Stimulated activated CD4-positive, alpha-beta T cell treated with anti-CD3 and anti-CD28 coated beads, Interleukin-2, amount 100 ng/mL, for 48 hours (primary cell): ENCODE data around the gene PRSS21.

ENCODE experiments used
- DNase-seq, 2 donors: peaks; one replicate each; pipeline ENCODE4 v3.0.0-alpha.2; 2020

PRSS21 gene

DNA sequence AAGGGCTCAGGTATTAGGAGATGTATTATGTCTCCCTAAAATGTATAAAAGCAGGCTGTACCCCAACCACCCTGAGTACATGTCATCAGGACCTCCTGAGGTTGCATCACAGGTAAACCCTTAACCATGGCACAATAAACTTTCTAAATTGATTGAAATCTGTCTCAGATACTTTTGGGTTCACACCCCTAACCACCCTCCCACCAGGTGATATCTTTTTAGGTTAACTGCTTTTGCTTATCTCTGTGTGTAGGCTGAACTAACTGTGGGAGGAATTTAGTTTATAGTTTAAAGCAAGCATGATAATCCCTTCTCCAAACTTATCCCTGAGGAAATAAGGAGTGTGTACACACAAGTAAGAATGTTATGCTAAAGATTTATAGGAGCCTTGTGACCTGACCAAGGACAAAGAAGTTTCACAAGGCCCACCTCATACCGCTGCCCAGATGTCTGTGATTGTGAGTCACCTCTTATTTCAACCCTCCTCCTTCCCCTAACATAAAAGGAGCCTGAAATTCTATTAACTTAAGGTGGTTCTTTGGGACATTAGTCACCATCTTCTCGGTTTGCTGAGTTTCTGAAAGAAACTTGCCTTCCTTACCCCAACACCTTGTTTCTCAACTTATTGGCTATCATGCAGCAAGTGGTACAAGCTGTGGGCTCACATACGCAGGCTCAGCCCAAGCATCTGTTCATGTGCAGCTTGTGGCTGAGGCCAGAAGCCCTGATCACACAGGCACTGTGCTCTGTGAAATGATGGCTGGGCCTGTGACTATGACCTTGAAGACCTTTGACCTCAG, 29.7 kb downstream of the PRSS21 start:
- DNase-seq = no peak

DNA sequence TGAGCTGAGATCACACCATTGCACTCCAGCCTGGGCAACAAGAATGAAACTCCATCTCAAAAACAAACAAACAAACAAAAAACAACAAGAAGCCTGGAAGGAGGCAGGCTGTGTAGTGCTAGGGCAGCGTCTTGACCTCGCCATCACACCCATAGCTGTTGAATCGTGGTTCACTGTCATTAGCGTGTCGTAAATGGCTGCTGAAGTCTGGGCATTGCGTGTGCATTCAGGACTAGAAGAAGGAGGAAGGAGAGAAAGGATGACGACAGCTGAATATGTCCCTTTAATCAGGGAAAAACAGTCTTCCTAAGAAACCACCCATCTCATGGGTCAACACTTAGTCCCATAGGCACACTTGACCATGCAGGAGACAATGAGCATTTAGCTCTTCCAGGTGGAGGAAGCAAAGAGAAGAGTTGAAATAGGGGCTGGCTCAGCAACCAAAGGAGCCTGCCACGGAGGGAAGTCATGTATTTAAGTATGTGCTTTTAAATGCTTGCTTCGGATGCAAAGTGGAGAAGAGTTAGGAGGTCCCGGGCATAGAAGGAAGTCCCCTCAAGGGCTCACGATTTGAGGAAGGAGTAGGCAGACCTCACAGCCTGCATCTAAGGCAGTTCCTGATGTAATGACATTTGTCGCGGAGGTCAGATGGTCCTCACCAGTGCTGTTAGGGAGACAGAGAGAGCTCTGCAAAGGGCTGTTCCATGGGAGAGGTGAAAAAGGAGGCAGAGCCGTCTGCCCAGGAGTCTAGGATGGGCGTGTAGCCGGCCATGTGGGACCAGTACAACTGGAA, 32.1 kb downstream of the PRSS21 start:
- no peak for DNase-seq

DNA sequence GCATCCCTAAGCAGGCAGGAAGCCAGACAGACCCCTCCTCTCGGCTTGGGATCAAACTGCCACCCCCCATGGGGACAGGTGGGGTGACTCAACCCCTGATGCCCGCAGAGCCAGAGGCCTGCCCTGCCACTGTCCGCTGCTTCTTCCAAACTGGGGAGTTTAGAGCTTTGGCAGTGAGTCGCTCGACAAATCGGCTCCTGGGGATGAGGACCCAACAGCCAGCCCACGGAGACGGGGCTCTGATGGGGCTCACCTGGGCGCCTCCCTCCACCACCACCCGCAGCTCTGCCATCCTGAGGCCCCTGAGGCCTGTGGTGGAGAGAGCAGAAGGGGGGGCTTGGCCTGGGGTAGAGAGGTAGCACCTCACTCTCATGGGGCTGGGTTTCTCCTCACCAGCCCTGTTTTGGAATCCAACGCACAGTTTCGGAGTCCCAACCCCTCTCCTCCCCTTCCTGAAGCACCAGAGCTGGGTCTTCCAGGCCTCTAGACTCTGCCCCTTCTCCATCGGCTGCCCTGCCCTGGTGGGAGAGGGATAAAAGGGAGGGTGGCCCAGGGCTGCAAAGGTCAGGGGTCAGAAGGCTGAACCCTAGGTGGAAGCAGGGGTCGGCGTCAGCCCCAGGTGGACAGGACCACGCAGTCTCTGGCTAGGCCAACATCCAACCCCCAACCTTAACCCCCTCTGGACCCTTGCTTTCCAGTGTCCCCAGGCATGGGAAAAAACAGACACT, 35.1 kb downstream of the PRSS21 start:
- DNase-seq = no peak

DNA sequence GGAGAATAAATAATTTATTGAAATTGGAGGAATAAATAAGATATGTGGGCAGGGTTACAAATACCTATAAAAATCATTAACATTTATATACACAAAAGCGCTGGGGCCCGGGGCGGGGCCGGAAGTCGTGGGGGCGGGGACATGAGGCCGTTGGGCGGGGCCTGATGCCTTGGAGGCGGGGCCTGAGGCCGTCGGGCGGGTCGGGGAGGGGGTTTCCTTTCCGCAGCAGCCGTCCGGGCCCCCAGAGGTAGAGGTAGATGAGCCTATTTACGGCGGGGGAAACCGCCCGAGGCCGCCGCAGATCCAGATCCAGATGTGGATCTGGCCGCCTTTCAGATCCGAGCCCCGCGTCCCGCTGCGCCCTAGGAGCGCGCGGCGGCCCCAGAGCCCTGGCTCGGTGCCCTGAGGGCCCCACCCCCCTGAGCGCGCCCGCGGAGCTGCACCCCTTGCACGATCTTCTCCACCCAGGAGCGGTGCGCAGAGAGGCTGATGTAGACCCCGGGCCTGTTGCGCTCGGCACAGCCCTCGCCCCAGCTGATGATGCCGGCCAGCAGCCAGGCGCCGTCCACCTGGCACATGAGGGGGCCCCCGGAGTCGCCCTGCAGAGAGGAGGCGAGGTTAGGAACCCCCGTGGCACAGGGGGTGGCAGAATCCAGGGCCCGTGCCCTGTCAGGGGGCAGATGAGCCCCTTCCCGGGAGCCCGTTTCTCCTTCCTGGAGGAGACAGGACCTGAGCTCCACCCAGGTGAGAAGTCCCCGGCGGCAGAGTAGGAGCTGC, 35.9 kb downstream of the PRSS21 start:
- no peak for DNase-seq

DNA sequence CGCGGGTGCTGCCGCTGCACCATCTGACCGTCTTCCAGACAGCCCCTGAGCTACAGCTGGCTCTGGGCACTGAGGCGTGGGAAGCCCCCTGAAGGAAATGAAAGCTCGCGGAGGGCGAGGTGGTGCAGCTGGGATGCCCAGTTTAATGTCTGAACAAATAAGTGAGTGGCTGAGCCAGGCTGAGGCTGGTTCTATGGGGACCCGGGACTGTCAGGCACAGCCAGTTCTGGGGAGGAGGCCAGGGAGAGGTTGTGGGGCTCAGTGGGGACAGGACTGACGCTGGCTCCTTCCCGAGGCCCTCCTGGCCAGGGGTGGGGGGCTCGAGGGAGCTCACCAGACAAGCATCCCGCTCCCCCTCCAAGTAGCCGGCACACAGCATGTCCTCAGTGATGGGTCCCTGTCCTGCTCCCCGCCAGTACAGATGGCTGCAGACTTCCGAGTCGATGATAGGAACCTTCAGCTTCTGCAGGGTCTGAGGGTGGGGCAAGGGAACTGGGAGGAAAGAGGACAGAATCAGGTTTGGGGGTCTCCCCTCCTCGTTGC, 36.6 kb downstream of the PRSS21 start:
- DNase-seq = no peak

DNA sequence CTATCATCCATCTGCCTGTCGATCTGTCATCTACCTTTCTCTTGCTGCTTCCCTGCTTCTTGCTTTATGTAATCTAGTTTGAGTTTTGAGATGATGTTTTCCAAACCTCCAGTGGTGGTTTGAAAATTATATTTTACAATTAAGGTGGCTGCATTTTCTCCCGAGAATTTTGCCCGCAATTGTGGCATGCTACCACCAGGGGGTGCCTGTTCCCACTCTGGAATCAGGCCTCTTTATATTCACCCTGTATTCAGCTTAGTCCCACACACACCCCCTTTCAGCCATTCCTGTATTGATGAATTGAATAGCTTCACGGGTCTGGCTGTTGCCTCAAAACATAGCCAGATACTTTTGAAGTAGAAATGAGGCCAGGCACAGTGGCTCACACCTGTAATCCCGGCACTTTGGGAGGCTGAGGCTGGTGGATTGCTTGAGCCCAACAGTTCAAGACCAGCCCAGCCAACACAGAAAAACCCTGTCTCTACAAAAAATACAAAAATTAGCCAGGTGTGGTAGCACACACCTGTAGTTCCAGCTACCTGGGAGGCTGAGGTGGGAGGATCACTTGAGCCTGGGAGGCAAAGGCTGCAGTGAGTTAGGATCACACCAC, 37.8 kb downstream of the PRSS21 start:
- DNase-seq = peak in 1 of 2 donors; percentile 34

DNA sequence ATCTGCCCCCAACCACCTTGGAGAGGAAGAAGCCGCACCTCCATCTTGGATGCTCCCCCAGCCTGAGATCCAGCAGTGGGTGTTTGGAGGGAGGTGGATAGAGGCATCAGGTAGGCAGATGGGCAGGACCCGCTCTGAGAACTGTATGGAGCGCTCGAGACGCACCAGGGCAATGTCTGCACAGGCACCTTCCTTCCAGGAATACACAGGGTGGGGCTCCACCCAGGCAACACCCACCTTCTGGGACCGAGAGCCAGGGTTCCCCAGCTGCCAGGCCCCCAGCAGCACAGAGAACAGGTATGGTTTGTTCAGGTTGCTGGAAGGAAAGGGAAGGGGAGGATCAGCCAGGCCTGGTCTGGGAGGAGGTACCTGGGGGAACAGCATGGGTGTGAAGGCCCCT, 38.5 kb downstream of the PRSS21 start:
- no peak for DNase-seq

DNA sequence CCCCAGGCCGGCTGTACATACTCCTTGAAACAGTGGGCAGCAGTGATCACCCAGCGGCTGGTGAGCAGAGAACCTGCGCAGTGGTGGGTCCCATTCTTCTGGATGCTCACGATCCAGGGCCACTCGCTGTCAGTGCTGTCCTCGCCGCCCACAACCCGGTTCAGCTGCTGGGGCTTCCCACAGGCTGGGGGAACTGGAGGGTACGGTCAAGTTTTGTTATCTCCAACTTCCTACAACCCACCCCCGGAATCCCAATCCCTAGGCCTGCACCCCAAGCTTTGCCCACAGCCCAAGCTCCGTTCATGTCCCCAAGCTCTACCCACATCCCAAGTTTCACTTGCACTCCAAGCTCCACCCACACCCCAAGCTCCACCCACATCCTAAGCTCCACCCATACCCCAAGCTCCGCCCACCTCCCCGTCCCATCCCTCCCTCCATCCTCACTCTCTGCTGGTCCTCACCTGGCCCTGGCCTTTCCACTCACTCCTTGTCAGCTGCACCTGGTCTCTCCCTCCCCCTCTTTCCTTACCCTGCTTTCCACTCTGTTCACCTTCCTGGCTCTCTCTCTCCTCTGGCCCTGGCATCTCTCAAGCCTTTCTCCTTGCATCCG, 39.1 kb downstream of the PRSS21 start:
- peak; percentile 36 to 44 for DNase-seq

DNA sequence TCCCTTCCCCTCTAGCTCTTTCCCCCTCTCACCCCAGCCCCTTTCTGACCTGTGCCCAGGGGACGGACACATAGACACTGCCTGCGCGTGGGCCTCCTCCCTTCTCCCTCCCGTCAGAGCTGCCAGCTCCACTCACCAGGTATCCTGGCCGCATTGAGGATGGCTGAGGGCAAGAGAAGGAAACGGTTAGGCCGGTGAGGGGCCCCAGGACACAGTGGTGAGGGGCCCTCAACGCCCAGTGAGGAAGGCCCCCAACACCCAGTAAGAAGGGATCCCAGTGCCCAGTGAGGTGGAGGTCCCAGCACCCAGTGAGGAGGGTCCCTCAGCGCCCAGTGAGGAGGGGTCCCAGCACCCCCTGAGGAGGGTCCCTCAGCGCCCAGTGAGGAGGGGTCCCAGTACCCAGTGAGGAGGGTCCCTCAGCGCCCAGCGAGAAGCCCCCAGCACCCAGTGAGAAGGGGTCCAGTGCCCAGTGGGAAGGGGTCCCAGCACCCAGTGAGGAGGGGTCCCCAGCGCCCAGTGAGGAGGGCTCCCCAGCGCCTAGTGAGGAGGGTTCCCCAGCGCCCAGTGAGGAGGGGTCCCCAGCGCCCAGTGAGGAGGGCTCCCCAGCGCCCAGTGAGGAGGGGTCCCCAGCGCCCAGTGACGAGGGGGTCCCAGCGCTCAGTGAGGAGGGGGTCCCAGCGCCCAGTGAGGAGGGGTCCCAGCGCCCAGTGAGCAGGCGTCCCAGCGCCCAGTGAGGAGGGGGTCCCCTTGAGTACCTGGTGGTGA, 39.8 kb downstream of the PRSS21 start:
- no peak for DNase-seq

DNA sequence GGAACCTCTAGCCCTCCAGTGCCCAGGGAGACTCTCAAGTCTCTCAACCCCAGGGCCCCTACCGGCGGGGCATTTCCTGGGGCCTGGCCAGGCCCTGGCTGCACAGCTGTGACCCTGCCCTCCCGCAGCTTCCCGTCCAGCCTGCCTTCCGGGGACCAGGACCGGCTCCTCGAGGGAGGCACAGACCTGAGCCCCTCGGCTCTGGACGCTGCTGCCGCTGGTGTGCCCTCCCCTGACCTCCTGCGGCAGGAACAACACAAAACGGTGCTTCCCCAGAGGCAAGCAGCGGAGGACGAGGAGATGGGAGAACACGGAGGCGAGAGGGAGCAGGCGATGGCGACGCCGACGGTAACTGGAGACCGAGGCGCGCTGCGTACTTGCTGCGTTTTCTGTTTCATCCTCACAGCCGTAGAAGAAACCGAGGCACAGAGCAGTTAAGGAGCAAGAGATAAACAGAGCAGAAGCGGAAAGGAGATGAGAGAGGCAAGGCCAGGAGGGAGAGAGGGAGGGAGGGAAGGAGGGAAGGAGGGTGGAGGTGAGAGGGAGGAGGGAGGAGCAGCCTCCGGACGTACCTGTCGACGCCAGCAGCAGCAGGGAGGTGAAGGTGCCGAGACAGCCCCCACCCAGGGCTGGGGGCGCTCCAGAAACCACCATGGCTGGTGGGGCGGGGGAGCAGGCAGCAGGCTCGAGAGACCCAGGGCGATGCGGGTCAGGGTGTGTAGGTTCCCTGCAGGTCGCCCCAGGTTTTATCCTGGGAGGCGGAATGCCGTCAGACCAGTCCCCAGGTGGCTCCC, 40.6 kb downstream of the PRSS21 start, which contains the start of gene PRSS22:
Gene PRSS22 (minus strand): TSS at position 720 of the 794 bp plus-strand sequence. CDS start 66 bp downstream, at position 654.
- DNase-seq = no peak

DNA sequence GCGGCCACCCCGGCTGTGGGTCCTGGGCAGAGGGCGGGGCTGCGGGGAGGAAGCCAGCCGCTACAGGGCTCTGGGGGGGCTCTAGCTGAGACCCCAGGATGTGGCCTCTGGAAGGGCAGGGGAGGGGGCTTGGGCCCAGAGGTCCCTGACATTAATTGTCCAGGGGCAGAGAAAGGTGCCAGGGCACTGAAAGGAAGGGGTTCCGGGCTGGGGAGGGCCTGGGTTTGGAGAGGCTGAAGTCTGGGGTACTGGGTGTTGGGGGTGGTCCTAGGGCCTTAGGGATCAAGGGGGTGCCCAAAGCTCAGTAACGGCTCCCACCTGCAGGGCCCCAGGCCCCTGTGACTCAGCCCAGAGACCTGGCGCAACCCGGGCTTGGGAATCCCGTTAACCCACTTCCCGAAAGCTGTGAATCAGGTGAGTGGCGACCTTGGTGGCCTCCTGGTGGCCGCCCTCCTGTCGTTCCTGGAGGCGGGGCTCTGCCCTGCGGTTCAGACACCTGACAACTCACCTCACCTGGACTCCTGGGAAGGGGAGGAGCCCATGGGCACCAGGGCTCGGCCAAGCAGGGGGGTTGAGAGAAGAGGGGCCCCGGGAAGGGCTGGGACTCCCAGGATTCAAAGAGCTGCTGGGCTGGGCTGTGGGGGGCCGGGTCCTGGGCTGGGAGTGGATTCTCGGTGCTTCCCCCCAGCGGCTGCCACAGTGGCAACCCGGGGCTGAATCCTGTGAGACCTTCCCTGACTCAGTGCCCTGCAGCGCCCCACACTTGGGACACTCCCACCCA, 41.4 kb downstream of the PRSS21 start:
- DNase-seq = no peak

DNA sequence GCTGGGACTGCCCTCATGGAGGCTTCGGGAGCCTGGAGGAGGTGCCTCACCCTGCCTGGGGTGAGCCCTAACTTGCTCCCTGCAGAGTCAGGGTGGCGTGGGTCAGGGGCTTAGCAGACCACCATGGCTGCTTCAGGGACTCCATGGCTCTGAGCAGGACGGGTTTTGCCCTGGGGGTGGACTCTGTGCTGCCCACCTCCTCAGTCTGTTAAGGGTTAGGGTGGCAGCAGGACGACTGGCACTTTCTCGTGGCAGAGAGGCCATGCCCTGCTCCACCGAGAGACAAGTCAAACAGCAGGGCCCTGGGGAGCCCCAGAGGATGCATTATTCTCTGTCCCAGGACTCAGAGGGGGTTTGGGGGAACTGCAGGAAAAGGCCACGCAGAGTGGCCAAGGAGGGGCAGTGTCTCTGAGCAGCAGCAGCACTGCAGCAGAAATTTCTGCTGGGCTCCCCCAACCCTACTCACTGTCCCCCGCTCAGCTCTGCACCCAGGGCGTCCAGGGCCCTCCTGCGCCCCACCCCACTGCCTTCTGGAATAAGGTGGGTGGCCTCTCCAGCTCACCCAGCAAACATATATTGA, 42.7 kb downstream of the PRSS21 start:
- DNase-seq = no peak

DNA sequence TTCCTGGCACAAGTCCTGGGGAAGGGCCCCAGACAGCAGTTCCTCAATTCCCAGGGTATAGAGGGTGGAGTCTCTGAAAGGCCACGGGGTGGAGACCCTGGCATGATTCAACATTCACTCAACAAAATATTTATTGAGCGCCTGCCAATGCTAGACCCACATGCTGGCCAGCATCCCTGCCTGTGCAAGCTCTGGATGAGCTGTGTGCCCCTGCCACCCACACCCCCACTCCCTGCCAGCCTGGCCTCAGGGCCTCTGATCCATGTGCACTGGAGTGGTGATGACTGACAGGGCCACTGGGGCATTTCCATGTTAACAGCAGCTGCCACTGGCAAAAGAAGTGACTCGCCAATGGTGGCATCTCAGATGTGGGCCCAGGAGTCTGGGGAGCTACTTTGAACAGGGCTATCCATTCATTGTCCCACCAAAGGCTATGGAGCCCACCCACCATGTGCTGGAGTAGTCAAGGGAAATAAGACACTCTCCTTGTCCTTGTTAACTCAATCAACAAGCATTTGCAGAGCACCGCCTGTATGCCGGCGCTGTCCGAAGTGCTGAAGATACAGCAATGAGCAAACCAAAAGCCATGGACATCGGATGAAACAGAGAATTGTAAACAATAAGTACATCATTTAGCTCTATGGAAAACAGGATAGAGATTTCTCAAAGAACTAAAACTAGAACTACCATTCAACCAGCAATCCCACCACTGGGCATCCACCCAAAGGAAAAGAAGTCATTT, 44.0 kb downstream of the PRSS21 start:
- DNase-seq = no peak

DNA sequence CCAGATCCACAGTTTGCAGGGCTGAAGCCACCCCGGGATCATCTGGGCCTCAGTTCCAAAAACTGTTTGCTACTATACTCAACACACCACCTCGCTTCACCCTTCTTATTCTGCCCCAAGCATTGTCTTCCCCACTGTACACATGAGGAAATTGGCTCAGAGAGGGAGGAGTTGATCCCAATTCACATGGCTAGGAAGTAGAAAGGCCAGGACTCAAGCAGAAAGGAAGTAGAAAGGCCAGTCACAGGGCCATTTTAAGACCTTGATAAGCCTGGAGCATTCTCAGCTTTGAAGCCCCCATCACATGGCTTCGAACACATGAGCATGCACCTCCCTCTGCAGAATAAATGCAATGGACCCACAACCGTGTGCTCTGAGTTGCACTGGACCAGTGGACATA, 48.6 kb downstream of the PRSS21 start:
- no peak for DNase-seq

DNA sequence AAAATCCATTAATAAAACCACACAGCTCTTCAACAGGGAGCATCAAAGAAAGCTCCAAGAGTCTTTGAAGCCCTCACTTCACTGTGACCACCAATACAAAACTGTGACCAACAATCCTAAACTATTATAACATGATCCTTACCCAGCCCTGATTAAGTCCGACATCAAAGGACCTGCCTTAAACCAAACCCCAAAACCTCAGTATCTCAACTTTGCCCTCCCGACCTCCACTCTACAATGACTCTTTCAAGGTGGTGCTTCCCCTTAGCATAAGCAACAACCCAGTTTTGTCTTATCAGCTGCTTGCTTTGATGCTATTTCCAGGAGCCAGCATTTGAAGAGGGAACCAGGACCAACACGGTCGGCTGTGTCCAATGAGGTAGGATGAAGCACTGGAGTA, 49.4 kb downstream of the PRSS21 start:
- no peak for DNase-seq

DNA sequence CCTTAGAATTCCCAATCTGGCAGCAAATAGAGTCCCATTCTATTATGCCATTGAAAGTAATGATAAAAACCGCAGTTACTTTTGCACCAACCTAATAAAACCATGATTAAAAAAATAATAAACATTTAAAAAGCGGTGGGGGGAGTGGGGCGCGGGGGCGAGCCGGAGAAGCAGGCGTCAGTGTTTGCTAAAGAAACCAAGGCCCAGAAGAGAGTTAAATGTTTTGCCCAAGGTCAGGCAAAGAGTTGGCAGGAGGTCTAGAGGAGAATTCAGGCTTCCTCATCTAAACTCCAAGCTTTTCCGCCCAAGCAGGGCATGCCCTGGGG, 50.6 kb downstream of the PRSS21 start:
- DNase-seq = no peak

DNA sequence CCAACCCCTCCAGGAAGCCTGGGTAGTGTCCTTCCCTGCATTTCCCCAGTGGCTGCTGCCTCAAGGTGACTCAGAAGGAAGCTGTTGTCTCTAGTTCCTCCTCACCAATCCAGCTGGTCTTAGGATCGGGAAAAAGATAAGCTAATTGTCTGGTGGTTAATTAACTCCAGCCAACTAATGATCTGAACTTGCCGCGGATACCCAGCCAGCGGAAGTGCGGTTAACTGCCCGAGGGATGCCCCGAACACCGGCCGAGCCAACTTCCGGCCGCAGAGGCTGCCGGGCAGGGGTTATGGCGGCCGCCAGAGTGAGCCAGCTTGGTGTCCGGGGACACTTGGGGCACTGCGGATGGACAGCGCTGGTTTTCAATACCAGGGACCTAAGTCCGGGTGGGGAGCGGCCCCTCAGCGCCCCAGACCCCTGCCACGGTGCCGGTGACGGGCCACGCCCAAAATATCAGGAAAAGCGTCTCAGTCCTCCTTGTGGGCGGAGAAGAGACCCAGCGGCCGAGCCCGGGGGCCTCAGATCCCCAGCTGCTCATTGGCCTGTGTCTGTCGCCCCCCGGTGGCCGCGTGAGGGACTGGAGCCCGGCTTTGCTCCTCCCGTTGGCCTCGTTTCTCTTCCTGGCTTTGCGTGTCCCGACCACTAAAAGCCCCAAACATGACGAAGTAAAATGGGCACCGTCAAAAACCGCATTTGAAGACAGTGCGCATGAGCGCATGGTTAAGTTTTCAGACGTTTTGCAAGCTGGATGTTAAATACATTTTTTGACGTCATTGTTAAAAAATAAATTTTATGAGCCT, 51.2 kb downstream of the PRSS21 start:
- DNase-seq = peak; percentile 97 to 99
